ENCODE measurements around the gene ANAPC2.

The ANAPC2 gene

GRCh38 chr9:137226338-137227053, 38.1 kb upstream of the ANAPC2 start:
- DNase-seq (ENCODE audit: low read depth), result no peak
- TF ChIP-seq CTCF (IDR thresholded peaks at IDR 0.05; ENCODE audit: low read length, missing control alignments), result no peak
- H3K4me3 ChIP-seq (replicated peaks; ENCODE audit: low read depth, low read length), result no peak overlapping the region

- no peak for DNase-seq (ENCODE audit: low read depth)
- H3K4me3 ChIP-seq (replicated peaks; ENCODE audit: low read depth, low read length), result no peak overlapping the region
- no peak for TF ChIP-seq CTCF (IDR thresholded peaks at IDR 0.05; ENCODE audit: low read length, missing control alignments)
Measured at GRCh38 chr9:137225699-137226331, 37.5 kb upstream of the ANAPC2 start.

GRCh38 chr9:137224830-137225694, 36.7 kb upstream of the ANAPC2 start, which contains the start of gene CYSRT1:
TSS of gene CYSRT1 (plus strand) at chr9:137225174. CDS start at chr9:137225622, 448 bp downstream.
- peak within 1 kb of the TSS; percentile 84 for H3K4me3 ChIP-seq (replicated peaks; ENCODE audit: low read depth, low read length)
- no peak for DNase-seq (ENCODE audit: low read depth)
- TF ChIP-seq CTCF (IDR thresholded peaks at IDR 0.05; ENCODE audit: low read length, missing control alignments), result no peak

- peak; percentile 99 for DNase-seq (ENCODE audit: low read depth)
- no peak for TF ChIP-seq CTCF (IDR thresholded peaks at IDR 0.05; ENCODE audit: low read length, missing control alignments)
- H3K4me3 ChIP-seq (replicated peaks; ENCODE audit: low read depth, low read length), result peak overlapping the region; percentile 84
Measured at GRCh38 chr9:137223078-137223970, 35.0 kb upstream of the ANAPC2 start.

GRCh38 chr9:137222190-137223077, 34.1 kb upstream of the ANAPC2 start, which contains the start of gene RNF208:
TSS of gene RNF208 (minus strand) at chr9:137222240. CDS start at chr9:137221212, 1,028 bp downstream.
- TF ChIP-seq CTCF (IDR thresholded peaks at IDR 0.05; ENCODE audit: low read length, missing control alignments), result no peak
- peak within 1 kb of the TSS; percentile 48 for H3K4me3 ChIP-seq (replicated peaks; ENCODE audit: low read depth, low read length)
- DNase-seq (ENCODE audit: low read depth), result no peak
